Measurements from ENCODE around the gene CAMTA1.

- TF ChIP-seq CTCF (IDR thresholded peaks at IDR 0.05) = no peak
- no peak for TF ChIP-seq NFIC (IDR thresholded peaks at IDR 0.05; ENCODE audit: borderline replicate concordance)
- no peak for TF ChIP-seq YY1 (IDR thresholded peaks at IDR 0.05; ENCODE audit: low read depth)
These were observed 898.3 kb downstream of the CAMTA1 start for GRCh38 chr1:7683521-7683920.
